ENCODE data around the gene EFTUD2.

The EFTUD2 gene

GRCh38 chr17:44807817-44808155 lies 91.5 kb downstream of the EFTUD2 start:
- no peak overlapping the region for H3K27ac ChIP-seq (ENCODE audit: low read length)
- H3K4me1 ChIP-seq (ENCODE audit: control insufficient read depth, insufficient read depth, low read length), result no peaks in the 10 kb centered on the region
- H3K27me3 ChIP-seq (ENCODE audit: control insufficient read depth, insufficient read depth, low read length), result no peaks in the 10 kb centered on the region
- H3K9me3 ChIP-seq (ENCODE audit: control insufficient read depth, insufficient read depth, low read length), result no peaks in the 10 kb centered on the region
- no peak overlapping the region for H3K4me3 ChIP-seq (ENCODE audit: low read length)
- no peak for DNase-seq (ENCODE audit: low read depth, low spot score)
- WGBS (ENCODE audit: insufficient coverage, insufficient read length), result no CpG with 5 or more reads among the region's 3 CpGs
- H3K36me3 ChIP-seq (ENCODE audit: control insufficient read depth, insufficient read depth, low read length), result peaks cover 13% of the 10 kb centered on the region

GRCh38 chr17:44807093-44807816 lies 92.0 kb downstream of the EFTUD2 start:
- WGBS (ENCODE audit: insufficient coverage, insufficient read length), result no CpG with 5 or more reads among the region's 4 CpGs
- Histone ChIP-seq H3K27me3 (ENCODE audit: control insufficient read depth, insufficient read depth, low read length) (no peaks in the 10 kb centered on the region), H3K4me1 (ENCODE audit: control insufficient read depth, insufficient read depth, low read length) (no peaks in the 10 kb centered on the region), H3K36me3 (ENCODE audit: control insufficient read depth, insufficient read depth, low read length) (peaks cover 13% of the 10 kb centered on the region), H3K4me3 (ENCODE audit: low read length) (no peak overlapping the region), H3K27ac (ENCODE audit: low read length) (no peak overlapping the region), H3K9me3 (ENCODE audit: control insufficient read depth, insufficient read depth, low read length) (no peaks in the 10 kb centered on the region)
- DNase-seq (ENCODE audit: low read depth, low spot score), result no peak

GRCh38 chr17:44804302-44805089 lies 94.7 kb downstream of the EFTUD2 start:
- H3K9me3 ChIP-seq (ENCODE audit: control insufficient read depth, insufficient read depth, low read length), result no peaks in the 10 kb centered on the region
- H3K4me1 ChIP-seq (ENCODE audit: control insufficient read depth, insufficient read depth, low read length), result no peaks in the 10 kb centered on the region
- no peak overlapping the region for H3K4me3 ChIP-seq (ENCODE audit: low read length)
- H3K36me3 ChIP-seq (ENCODE audit: control insufficient read depth, insufficient read depth, low read length), result peaks cover 13% of the 10 kb centered on the region
- no peak for DNase-seq (ENCODE audit: low read depth, low spot score)
- H3K27me3 ChIP-seq (ENCODE audit: control insufficient read depth, insufficient read depth, low read length), result 0 out of 2 replicates have a peak, but pooled peaks cover 1% of the 10 kb centered on the region
- WGBS (ENCODE audit: insufficient coverage, insufficient read length), result no CpG with 5 or more reads among the region's 10 CpGs
- H3K27ac ChIP-seq (ENCODE audit: low read length), result no peak overlapping the region

- Histone ChIP-seq H3K4me3 (ENCODE audit: low read length) (no peak overlapping the region), H3K36me3 (ENCODE audit: control insufficient read depth, insufficient read depth, low read length) (peaks cover 13% of the 10 kb centered on the region), H3K27me3 (ENCODE audit: control insufficient read depth, insufficient read depth, low read length) (0 out of 2 replicates have a peak, but pooled peaks cover 1% of the 10 kb centered on the region), H3K9me3 (ENCODE audit: control insufficient read depth, insufficient read depth, low read length) (no peaks in the 10 kb centered on the region), H3K4me1 (ENCODE audit: control insufficient read depth, insufficient read depth, low read length) (no peaks in the 10 kb centered on the region), H3K27ac (ENCODE audit: low read length) (no peak overlapping the region)
- no CpG with 5 or more reads among the region's 5 CpGs for WGBS (ENCODE audit: insufficient coverage, insufficient read length)
- DNase-seq (ENCODE audit: low read depth, low spot score), result no peak
Measured at GRCh38 chr17:44801880-44802279, 97.4 kb downstream of the EFTUD2 start.
